CD4-positive, alpha-beta T cell treated with Interferon gamma for 1 hour (primary cell): Measurements from ENCODE around the gene CPLANE2.
"Not testable (repeated sequence)": the region's sequence is repeated elsewhere in the genome, so short reads cannot be mapped to it uniquely, and the experiment has no call there.

Experiments used
- DNase-seq: peaks from one replicate; pipeline ENCODE4 v3.0.0-alpha.2; 2020

Gene CPLANE2

DNA sequence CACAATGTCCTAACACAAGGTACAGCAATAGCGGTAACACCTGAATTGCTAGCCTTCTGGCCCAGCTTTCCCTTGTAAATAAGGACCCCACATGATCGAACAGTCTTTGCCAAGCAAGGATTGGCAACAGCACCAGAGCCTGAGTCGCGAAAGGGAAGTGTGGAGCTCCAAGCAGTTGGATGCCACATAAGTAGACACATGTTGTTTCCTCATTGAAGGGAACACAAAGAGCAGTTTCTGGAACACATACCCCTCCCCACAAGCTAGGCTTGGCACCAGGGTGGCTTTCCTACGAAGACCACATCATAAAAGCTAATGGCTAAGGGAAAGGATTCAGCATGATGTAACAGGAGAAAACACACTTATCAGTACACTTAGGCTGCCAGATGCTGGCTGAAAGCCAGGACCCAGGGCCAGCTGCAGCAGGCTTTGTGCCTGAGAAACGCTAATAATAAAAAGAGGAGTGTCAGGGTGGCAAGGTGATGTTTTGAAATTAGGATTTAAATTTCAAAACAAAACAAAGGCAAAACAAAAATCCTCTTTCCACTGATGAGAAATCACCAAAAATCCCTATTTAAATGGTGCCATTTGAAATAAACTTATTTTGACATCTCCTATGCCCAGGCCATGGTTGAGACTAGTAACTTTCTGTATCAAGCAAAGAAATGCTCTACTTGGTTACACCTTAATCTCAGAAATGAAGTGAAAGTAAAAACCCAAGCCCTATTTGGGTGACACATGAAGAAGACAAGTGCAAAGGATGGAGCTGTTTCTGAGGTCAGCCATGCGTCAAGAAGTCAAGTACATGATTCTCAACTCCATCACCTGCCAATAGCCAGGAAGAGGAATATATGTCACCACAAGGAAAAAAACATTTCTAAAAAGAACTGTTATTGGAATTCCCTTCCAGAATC is 11.9 kb upstream of the CPLANE2 start:
- DNase-seq, result no peak

DNA sequence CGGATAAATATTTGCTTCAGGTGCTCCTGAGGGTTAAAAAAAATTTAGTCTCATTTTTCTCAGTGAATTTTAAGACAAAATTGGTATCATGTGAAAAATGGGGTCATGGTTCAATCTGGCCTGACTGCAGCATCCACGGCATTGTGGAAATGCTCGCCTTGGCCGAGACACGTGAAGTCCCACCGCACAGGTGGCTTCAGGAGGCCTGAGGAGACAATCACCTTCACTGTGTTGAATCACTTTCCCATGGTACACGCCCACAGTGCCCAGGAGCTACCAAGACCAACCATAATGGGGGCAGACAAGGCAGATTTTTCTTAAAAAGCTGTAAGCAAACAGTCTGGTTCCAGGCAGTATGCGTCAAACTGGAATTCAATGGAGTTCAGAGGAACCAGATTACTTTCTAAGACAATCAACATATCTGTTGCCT is 11.0 kb upstream of the CPLANE2 start:
- no peak for DNase-seq

DNA sequence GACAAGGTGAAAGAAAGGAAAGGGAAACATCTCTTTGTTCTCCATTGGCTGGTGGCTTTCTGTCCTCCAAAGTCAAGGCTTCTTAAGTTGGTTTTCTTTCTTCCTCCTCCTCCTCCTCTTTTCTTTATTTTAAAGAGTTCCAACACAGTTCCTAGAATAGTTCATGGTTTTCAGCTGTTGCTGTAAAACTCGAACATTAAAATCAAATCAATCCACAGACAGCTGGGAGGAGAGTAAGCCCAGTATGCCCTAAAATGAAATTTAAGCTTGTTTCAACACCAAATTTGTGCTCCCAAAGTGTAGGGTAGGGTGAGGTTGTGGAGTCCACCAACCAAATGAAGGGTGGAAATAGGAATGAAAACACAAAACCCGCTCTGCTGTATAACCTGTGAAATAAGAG is 10.5 kb upstream of the CPLANE2 start:
- no peak for DNase-seq

DNA sequence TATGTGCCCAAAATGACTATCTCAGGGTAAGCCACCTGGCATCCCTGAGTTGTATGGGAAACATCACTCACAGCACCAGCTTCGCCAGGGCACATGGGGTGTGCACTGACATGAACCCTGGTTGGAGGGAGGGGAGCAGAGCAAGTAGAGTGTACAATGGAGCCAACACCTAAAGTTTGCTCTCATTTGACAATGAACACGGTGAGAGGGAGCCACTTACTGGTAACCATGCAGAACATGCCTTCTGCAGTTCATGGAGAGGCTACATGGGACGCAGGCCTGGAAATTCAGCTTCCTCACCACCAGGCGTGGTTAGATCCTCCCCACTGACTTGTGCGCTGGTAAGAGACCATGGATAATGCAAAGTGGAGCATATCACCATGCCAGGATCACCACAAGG is 10.0 kb upstream of the CPLANE2 start:
- no peak for DNase-seq

DNA sequence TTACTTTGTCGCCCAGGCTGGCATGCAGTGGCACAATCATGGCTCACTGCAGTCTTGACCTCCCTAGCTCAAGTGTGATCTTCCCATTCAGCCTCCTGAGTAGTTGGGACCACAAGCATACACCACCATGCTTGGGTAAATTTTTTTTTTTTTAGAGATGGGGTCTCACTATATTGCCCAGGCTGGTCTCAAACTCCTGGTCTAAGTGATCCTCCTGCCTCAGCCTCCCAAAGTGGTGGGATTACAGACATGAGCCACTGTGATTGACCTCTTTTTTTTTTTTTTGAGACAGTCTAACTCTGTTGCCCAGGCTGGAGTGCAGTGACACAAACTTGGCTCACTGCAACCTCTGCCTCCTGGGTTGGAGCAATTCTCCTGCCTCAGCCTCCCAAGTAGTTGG is 9.3 kb upstream of the CPLANE2 start:
- not testable (repeated sequence) for DNase-seq

DNA sequence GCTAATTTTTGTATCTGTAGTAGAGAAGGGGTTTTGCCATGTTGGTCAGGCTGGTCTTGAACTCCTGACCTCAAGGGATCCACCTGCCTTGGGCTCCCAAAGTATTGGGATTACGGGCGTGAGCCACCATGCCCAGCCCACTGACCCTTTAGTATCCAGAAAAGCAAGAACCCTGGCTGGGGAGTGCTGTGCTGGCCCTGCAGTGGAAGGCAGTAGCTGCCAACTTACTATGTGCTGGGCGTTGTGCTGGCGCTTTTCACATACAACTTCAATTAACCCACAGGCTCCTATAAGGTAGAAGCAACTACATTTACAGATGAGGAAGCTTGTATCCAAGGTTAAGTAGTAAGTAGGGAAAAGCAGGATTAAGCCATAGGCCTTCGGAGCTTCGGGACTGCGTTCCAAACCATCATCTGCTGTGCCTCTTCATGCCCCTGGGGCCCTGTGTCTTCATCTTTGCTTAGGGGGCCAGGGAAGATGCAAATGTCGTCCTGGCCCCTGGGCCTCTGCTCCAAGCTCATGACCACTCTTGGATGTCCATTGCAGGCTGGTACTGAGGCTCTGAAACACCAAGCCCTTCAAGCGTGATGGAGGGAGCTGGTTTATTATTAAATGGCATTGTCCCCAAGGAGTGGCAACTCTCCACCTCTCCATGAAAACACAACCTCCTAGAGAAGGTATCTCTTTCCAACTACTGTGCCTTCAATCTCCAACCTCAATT is 8.7 kb upstream of the CPLANE2 start:
- DNase-seq, result no peak

DNA sequence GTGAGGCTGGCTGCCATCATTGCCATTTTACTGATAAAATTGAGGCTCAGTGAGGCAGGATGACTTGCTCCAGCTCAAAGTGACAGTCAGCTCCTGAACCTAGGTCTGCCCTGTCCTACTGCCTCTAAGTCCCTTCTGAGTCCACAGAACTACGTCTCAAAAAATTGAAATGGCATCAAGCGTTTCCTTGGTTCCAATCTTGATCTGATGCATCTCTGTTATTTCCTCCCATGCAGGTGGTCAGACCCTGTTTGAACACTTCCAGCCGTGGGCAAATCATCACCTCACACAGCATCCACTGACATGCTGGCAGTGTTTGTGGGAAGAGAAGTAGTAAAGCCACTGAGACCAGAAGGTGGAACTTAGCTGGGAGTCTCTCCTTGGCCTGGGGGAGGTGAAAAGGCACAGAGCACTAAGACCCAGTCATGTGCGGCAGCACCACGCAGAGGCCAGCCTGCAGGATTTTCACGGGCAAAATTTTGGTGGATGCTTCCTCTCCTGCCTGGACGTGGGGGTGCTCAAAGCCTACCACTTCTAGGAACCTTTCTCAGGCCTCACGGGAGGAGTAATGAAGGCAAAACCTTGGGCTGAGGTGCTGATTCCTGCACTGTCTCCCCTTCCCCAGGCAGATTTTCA is 7.8 kb upstream of the CPLANE2 start:
- DNase-seq, result no peak

DNA sequence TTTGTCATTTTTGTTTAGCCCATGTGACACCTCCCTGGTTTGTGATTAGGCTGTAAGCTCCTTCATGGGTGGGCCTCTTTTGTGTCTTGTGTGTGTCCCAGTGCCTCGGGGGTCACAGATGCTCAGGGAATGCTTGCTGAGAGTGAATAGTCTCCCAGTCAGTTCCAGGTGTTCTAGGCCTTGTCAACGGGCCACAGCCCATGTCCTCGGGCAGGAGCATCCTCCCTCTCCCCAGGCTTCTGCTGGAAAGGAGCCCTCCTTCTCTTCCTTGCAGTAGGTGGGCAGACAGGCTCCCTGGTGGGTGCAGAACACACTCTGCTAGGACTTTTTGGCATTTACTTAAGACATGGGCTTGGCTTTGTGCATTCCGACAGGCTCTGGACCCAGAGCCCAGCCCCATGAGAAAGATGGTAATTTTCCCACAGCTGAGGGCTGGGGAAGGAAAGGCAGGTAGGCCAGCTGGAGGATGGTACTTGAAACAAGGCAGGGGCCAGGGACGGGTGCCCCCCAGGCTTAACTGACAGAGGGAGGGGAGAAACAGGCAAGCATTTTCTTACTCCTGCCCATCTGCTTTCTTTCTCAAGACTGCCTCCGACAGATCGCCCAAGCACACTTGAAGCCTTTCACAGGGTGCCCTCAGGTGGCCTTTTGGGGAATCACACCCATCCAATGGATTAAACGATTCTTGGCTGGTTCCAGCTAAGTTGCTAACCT is 7.1 kb upstream of the CPLANE2 start:
- DNase-seq, result peak; percentile 68

DNA sequence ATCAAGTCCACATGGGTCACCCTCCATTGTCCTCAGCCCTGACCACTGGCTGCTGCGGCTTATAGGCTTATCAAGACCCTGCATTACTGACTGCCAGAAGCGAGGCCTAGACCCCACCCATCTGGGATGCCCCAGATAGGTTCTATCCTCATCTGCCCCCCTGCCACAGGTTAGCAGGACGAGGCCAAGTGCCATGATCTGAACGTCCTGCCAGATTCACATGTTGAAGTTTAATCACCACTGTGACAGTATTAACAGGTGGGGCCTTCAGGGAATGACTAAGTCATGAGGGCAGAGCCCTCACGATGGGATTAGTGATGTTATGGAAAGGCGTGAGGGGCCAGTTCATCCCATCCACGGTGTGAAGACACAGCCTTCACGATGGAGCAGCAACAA is 6.2 kb upstream of the CPLANE2 start:
- DNase-seq, result no peak

DNA sequence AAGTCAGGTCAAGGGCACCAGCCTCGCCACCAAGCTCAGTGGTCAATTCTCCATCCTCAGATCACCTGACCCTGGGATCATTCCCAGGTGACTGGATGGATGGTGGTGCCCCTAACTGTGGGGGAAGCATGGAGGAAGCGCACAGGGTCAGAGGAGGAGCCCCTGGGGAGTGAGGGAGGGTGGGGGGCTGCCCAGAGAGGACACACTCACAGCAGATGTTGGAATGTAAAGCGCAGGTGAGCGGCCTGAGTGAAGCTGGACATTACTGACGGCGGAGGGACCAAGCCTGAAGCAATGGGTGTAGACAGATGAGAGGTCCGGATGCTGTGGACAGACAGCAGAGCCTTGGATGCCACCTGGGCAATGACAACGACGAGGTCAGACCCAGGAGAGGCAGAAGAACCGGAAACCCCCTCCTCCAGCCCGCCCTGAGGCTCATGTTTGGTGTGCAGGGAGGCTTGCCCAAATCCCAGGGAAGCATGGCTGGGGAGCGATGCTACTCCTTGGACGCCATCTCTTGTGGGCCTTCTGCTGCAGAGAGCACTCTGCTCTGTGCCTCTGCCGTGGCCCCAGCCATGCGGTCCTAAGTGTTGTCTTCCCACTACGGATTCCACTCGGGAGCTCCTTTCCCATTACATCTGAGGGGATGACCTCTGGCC is 5.7 kb upstream of the CPLANE2 start:
- no peak for DNase-seq

DNA sequence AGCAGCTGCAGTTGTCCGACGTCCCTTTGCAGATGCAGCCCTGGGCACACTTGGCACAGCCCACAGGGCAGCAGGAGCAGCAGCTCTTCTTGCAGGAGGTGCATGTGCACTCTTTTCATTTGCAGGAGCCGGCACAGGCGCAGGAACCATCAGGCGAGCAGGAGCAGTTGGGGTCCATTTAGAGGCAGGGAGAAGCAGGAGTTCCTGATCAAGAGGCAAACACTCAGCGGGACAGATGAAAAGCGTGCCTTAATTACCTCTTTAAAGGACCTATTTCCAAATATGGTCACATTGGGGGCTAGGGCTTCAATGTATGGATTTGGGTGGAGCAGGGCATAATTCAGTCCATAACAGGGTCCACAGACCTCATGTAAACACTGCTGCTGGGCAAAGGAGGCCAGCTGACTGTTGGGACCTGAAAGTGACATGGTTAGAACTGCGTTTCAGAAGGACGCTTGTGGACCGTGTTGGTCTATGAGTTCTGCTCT is 4.3 kb upstream of the CPLANE2 start:
- no peak for DNase-seq

DNA sequence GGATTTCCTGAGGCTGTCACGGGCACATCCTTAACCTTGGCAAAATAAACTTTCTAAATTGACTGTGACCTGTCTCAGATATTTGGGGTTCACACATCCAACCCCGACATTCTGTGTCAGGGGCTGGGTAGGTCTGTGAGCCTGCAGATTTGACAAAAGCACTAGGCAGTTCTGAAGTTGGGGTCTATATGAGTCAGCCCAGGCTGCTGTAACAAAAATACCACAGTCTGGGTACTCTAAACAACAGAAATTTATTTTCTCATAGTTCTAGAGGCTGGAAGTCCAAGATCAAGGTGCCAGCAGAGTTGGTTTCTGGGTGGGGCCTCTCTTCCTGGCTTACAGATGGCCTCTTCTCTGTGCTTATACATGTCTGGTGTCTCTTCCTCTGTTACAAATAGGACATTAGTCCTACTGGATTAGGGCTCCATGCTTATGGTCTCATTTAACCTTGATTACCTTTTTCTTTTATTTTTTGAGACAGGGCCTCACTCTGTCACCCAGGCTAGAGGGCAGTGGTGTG is 3.0 kb upstream of the CPLANE2 start:
- no peak for DNase-seq

DNA sequence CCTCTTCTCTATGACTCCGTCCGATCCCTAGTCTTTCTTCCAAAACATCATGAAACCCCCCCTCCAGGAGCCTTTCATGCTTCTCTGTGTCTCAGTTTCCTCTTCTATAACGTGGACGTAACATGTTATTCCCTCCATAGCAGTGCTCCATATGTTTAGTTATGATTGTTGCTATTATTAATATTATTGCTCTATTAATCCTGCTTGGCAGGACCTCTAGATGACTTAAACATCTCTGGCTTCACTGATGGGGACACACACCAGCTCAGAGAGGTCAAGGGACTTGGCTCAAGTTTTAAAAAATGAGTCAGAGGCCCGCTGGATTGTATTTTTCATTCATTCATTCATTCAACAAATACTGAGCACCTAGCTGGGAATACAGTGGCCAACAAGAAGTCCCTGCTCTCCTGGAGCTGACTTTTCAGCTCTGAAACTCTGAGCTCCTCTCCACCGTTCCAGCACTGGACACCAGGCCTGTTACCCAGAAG is 404 bp upstream of the CPLANE2 start:
- no peak for DNase-seq

DNA sequence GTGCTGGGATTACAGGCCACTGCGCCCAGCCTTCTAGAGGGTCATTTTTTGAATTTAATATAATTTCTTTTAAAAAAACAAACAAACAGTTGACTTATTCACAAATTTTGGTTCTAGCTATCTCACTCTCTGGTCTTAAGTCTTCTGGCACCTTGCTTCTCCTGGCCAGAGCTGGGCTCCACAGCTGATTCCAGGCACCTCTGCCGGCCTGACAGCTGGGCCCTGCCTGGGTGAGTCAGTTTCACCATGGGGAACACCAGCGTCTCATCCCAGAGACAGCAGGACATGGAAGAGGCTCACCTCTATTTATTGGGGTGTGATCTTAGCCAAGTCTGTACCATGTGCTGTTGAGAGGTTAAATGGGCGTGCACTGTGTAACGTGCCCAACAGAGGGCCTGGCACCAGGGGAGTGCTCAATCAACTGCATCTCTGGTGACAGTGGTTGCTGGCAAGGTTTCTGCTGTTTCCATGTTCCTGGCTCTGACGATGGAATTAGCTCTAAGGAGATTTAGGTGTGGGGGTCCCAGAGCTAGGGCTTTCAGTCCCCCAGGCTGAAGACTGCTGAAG is 956 bp downstream of the CPLANE2 start:
- DNase-seq, result peak; percentile 56

DNA sequence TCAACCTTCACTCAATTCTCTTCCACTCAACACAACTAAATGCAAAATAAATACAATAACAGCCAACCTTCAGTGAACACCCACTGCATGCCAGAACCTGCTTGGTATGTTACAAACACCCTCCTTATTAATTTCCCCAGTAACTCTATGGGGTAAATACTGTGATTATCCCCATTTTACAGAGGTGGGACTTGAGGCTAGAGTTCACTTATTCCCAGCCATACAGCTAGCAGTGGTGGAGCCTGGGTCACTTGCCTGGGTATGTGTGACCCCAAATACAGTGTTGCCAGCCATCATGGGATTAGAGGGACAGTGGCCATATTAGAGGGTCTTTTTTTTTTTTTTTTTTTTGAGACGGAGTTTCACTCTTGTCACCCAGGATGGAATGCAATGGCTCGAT is 1.6 kb downstream of the CPLANE2 start:
- DNase-seq, result no peak

DNA sequence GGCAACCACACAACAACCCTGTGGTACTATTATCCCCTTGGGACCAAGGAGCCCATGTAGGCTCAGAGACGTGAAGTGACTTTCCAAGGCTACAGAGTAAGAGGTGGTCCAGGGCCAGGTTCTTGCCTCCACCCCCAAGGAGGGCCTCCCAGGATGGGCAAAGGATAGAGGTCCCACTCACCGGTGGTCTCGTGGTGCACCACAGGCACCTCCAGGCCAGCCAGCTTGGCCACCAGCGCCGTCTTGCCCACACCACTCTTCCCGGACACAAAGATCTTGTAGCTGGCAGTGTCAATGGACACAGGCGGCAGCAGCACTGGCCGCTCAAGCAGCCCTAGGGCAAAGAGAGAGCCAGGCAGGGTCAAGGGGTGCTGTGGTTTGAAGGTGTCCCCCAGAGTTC is 3.6 kb downstream of the CPLANE2 start:
- DNase-seq, result no peak

DNA sequence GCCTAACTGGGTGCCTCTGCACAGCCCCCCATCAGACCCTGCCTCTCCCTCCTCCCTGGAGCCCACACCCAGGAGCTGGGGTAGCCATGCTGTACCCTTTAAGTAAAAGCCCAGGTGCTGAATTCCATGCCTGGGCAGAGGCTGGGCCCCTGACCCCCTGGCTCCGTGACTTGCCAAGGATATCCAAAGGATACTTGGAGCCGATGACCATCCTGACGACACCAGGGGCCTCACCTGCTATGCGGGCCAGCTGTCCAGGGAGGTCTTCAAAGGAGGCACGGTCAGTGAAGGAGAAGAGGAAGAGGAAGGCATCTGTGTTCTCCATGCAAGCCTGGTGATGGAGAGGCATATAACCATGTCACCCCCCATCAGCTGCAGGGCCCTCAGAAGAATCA is 4.7 kb downstream of the CPLANE2 start:
- DNase-seq, result no peak

DNA sequence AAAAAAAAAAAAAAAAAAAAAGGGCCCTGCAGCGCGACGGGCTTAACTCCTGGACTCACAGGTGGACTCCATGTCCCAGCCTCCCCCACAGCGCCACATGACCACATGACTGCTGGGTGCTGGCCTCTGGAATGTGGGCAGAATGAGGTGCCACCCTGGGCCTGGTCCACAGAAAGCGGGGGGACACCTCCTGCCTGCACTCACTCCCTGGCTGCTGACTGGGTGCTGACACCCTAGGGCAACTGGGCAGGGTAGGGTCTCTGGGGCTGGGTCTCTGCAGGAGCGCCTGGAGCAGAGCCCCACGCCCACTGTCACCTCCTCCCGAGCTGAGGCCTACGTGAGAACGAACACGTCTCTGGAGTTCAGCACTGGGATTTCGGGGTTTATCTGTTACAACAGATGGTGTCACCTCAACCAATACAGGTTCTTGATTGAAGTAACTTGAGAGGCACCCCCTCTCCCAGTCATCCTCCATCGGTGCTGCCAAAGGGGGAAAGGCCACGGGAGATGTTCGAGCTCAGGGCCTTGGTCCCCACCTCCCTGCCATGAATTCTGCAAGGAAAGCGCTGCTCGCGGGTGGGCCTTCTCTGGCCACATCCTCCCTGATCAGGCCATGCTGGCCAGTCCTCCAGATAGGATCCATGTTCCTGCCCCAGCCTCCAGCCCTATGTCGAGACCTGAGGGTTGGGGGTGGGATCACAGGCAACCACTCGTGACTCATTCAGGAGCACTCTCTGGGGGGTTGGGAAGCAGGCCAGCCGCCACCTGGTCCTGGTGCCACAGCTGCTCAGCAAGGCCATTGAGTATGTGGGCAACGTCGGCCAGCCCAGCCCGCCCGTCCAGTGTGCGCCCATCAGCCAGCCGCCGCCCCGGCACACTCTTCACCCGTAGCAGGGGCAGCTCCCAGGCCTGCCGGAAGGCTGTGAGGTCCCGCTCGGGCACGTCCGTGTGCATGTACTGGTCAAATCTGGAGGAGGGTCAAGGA is 5.4 kb downstream of the CPLANE2 start:
- DNase-seq, result no peak

DNA sequence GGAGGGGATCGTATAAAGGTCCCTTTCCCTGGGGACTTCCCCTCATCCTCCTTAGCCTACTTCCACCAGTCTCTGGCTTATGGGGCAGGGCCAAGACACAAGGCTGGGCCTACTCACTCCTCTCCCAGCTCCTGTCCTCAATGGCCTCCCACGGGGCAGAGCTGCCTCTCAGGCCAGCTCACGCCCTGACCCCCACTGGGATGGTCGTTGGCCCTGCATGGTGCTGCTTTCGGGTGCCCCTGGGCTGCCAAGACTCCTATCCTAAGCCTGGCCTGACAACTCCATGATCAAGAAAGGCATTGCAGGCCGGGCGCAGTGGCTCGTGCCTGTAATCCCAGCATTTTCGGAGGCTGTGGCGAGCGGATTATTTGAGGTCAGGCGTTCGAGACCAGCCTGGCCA is 6.2 kb downstream of the CPLANE2 start:
- DNase-seq, result no peak

DNA sequence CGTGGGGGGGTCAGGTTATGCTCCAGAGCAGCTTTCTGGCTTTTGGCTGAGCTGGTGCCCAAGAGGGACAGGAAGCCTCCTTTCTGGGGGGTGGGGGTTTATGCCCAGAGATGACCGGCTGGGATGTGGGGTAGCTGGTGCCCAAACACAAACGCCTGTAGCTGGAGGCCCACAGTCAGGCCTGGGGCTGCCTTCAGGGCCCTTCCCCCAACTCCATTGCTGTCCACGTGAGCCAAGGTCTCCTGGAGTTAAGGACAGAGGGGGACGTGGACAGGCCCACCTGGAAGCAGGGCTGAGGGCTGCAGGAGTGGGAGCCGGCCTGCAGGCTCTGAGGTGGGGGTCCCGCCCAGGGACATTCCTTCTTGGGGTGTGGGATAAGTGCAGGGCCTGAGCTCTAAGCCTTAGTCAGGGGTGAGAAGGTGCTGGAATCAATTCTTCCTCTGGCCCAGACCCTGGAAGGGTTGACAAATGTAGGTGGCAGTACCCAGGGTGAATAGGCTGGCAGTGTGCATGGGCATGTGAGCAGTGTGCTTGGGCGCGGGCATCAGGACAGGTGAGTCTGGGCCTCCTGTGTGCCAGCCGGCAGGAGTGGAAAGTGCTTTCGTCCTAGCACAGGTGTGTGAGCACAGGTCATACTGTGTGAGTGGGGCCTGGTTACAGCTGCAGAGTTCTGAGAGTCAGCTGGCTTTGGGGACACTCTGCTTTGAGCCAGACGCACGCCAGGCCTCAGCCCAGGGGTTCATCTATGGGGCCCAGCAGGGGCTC is 6.8 kb downstream of the CPLANE2 start:
- no peak for DNase-seq
